Kidney epithelial cell (primary cell): ENCODE results near the gene MYF5. TPM values are rescaled to one million over a fixed set of nuclear protein-coding genes. Genes with fewer than 3 reads are reported as not detected.

Experiments
- DNase-seq: peaks from one replicate; pipeline ENCODE4 v3.0.0-alpha.2; 2010; ENCODE audit warnings: low read depth
- H3K27me3 ChIP-seq: 2 replicates; pipeline ENCODE4 v1.6.0; 2011; ENCODE audit warnings: low read length; ENCODE audit not compliant: control insufficient read depth, insufficient read depth
- H3K36me3 ChIP-seq: 2 replicates; pipeline ENCODE4 v1.5.1; 2011; ENCODE audit warnings: low read length; ENCODE audit not compliant: control insufficient read depth, insufficient read depth
- H3K4me3 ChIP-seq: 2 replicates; pipeline ENCODE4 v1.5.1; 2011; ENCODE audit warnings: low read depth, mild to moderate bottlenecking, control low read depth, low read length
- total RNA-seq: library from RNA; depleted of rRNA; stranded (reverse); fragments of >200 nt; gene quantifications from 2 replicates; pipeline ENCODE4 v1.2.3, GENCODE V29; 2015
- TF ChIP-seq, protein P1 (sequence below): IDR thresholded peaks from 2 replicates; pipeline ENCODE4 v1.5.1; 2011; ENCODE audit warnings: mild to moderate bottlenecking, moderate library complexity, low read length, control low read depth, inconsistent platforms; ENCODE audit not compliant: insufficient read depth, poor library complexity, severe bottlenecking

MYF5 gene
- total RNA-seq, 1 donor from 2014 or later, result not detected

DNA sequence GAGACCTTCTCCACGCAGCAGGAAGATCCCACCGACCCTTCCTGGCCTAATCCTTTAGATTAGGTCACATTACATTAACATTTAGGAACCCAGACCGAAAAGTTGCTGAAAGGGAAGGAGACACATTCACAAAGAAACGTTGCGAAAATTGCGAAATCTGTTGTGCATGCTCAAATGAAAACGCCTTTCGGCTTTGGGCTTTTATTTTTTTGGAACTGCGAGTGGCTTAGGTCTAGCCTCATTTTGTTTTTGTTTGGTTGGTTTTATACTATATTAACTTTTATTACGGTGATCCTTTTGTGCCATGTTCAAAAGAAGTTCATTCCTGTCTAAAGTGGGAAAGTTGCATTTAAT, 7.8 kb upstream of the MYF5 start:
- TF ChIP-seq, protein P1, sequence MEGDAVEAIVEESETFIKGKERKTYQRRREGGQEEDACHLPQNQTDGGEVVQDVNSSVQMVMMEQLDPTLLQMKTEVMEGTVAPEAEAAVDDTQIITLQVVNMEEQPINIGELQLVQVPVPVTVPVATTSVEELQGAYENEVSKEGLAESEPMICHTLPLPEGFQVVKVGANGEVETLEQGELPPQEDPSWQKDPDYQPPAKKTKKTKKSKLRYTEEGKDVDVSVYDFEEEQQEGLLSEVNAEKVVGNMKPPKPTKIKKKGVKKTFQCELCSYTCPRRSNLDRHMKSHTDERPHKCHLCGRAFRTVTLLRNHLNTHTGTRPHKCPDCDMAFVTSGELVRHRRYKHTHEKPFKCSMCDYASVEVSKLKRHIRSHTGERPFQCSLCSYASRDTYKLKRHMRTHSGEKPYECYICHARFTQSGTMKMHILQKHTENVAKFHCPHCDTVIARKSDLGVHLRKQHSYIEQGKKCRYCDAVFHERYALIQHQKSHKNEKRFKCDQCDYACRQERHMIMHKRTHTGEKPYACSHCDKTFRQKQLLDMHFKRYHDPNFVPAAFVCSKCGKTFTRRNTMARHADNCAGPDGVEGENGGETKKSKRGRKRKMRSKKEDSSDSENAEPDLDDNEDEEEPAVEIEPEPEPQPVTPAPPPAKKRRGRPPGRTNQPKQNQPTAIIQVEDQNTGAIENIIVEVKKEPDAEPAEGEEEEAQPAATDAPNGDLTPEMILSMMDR, result no peak
- no peak for DNase-seq
- H3K36me3 ChIP-seq, result no peaks in the 10 kb centered on the region
- peak overlapping the region; percentile 35 for H3K4me3 ChIP-seq
- H3K27me3 ChIP-seq, result peaks cover 6% of the 10 kb centered on the region

DNA sequence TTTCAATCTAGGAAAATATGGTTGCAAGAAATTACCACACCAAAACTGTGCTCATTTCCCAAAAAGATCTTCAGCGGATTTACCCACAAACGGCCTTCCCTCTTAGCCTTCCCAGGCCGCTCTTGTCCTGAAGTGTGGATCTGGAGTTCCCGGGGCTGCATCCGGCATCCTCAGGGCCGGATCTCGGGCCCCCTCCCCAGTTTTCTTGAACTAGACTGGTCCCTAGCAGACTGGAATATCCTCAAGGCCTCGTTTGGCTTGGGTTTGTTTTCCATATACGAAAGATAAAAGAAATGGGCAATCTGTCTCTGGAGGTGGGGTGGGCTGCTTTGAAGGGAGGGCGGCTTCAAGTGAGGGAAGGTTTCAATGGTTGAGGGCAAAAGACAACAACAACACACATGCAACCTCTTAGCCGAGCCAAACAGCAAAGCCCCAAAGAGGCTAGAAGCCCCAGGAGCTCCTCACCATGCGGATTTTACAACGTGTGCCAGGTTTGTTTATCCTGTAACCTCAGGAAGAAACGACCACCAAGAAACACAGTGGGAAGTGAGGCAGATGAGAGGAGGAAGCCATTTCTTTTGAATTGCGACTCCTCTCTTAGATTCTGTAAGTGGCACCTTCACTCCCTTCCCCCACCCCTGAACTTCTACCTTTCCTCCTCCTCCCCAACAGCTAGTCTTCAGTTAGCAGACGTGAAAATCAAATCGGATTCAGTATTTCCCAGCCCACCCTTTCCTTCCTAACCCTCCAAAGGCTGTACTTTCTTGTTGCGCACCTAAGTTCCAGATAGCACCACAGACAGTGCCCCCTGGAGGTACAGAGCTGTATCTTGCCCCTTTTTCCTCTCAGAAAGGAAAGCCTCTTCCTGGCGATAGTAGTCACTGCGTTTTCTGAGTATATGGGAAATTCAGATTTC, 6.6 kb upstream of the MYF5 start:
- no peak for DNase-seq
- Histone ChIP-seq H3K27me3 (peaks cover 13% of the 10 kb centered on the region), H3K4me3 (no peak overlapping the region), H3K36me3 (no peaks in the 10 kb centered on the region)
- TF ChIP-seq, protein P1, result peak; percentile 63

DNA sequence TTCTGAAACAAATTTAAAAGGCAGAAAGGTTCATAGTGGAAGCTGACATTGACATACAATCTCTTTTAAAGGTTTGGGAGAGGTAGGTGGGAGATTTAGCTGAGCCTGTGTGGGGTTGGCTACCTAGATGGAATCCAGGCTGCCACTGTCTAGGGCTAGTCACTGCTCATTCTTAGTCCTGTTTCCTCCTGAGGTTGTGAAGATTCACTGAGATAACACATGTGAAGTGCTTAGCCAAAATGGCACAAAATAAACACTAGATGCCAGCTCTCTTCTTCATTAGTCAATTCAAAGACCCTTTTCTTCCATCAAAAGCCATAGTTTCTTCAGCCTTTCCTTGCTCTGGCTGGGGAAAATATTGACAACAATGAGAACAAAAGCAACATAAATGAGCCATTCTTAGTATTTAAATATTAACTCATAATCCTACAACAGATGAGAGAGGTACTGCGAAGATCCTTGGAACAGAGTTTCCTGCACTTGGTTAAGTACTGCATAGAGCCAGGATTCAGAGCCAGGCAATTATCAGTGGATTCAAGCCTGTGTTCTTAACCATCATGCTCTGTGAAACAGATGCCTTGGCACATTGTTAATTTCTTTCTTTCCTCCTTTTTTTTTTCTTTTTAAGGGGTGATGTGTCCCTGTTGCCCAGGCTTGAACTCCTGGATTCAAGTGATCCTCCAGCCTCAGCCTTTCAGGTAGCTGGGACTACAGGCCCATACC, 5.8 kb upstream of the MYF5 start:
- DNase-seq, result no peak
- TF ChIP-seq, protein P1, result no peak
- Histone ChIP-seq H3K27me3 (peaks cover 20% of the 10 kb centered on the region), H3K36me3 (no peaks in the 10 kb centered on the region), H3K4me3 (no peak overlapping the region)

DNA sequence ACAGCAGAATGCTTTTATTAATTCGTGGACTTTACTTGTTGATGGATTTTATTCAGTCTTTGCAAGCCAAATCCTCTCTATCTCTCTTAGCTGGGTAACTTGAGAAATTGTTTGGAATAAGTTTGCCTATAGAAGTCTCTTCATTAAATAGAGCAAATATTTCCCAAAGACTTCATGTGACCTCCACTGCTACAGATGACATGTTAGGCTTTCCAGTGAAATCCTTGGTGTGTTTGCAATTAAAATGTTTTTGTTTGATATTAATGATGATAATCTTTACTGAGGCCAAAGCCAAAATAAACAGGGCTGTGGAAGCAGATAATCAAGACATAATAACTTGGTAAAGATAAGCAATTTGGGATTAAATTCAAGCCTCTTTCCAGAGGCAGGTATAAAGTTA, 4.8 kb upstream of the MYF5 start:
- TF ChIP-seq, protein P1, result no peak
- no peak overlapping the region for H3K4me3 ChIP-seq
- H3K36me3 ChIP-seq, result no peaks in the 10 kb centered on the region
- peaks cover 28% of the 10 kb centered on the region for H3K27me3 ChIP-seq
- DNase-seq, result no peak

DNA sequence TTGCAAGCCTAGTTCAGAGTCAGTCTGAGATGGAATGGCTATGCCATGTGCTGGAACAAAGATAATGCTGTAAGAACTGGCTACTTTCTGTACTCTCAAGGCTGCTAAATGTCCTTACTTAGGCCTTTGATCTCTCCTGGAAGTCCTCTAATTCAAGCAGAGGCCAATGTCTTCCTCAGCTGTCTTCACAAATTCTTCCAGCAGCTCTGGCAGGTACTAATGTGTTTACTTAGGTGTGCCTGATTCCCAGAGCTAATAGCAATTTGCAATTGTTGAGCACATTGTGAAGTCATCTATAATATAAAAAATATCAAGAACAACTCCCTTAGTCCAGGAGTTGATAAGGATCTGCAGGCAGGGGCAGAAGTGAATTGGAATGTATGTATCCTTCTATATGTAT, 3.8 kb upstream of the MYF5 start:
- no peaks in the 10 kb centered on the region for H3K36me3 ChIP-seq
- H3K4me3 ChIP-seq, result no peak overlapping the region
- H3K27me3 ChIP-seq, result peaks cover 34% of the 10 kb centered on the region
- no peak for DNase-seq
- TF ChIP-seq, protein P1, result no peak

DNA sequence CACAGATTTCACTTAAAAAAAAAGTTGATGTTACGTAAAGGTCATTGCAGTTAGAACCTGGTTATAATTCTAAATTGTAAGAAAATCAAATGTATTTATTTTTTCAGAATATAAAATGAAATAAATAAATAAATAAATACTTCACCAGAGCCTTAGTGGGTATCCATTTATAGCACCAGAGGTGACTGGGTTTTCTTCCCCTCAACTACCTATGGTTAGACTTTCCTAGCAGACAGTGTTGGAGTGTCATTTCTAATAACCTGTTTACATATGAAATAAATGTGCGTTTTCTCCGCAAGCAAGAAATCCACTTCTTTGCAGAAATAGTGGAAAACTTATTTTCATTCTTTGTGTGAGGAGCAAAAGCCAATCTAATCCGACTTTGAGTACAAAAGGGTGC, 3.3 kb upstream of the MYF5 start:
- Histone ChIP-seq H3K36me3 (no peaks in the 10 kb centered on the region), H3K4me3 (no peak overlapping the region), H3K27me3 (peaks cover 36% of the 10 kb centered on the region)
- no peak for DNase-seq
- TF ChIP-seq, protein P1, result no peak
